Ovary (tissue), 3 donors: Measurements from ENCODE around the gene GNRHR.

ENCODE experiments used
- EP300 ChIP-seq: sonication (generic); formaldehyde crosslinking; IDR thresholded peaks from one replicate; pipeline ENCODE4 v1.6.1; 2017; ENCODE audit warnings: antibody characterized with exemption
- POLR2A ChIP-seq: fragments of 450-650 bp; IDR thresholded peaks from one replicate; pipeline ENCODE4 v1.6.1; 2017; ENCODE audit warnings: antibody characterized with exemption, mild to moderate bottlenecking, moderate library complexity
- TF ChIP-seq, protein P1 (sequence below), 3 donors: fragments of 450-650 bp in 2 of 3; fragments of 200-600 bp in 1 of 3; IDR thresholded peaks; one replicate each; pipeline versions ENCODE4 v1.5.1 to v1.8.0; 2016 to 2022; ENCODE audit warnings: antibody characterized with exemption in 3 of 3, mild to moderate bottlenecking in 1 of 3
- donor health status: DM: no; HTN: no; CAD: no.

DNA sequence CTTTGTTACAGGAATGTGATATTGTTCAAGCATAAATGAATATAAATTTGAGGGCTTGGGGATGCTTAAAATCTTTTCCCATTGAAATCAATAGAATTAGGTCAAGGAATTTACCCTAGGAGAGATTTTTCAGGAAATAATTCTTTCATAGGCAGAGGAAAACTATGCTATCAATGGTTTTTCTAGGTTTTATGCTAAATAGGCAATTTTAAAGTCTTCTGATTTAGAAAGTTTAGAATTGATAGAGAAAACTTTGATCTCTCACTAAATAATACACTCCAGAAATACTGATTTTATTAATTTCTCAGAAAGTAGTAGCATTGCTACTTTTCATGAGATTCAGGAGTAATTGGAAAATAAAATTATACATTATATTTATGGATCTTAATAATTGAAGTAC lies 36.5 kb upstream of the GNRHR start:
- TF ChIP-seq, protein P1, sequence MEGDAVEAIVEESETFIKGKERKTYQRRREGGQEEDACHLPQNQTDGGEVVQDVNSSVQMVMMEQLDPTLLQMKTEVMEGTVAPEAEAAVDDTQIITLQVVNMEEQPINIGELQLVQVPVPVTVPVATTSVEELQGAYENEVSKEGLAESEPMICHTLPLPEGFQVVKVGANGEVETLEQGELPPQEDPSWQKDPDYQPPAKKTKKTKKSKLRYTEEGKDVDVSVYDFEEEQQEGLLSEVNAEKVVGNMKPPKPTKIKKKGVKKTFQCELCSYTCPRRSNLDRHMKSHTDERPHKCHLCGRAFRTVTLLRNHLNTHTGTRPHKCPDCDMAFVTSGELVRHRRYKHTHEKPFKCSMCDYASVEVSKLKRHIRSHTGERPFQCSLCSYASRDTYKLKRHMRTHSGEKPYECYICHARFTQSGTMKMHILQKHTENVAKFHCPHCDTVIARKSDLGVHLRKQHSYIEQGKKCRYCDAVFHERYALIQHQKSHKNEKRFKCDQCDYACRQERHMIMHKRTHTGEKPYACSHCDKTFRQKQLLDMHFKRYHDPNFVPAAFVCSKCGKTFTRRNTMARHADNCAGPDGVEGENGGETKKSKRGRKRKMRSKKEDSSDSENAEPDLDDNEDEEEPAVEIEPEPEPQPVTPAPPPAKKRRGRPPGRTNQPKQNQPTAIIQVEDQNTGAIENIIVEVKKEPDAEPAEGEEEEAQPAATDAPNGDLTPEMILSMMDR (IDR thresholded peaks at IDR 0.05) = no peak
- TF ChIP-seq POLR2A (no peak), EP300 (no peak)
